A673 (cell line): ENCODE data around the gene LCE5A. TPM values are rescaled to one million over a fixed set of nuclear protein-coding genes. Genes with fewer than 3 reads are reported as not detected.
"Not testable (repeated sequence)": the region's sequence is repeated elsewhere in the genome, so short reads cannot be mapped to it uniquely, and the experiment has no call there.

ENCODE experiments used
- BruUV-seq: library from RNA; stranded (reverse); fragments of 400-500 nt; replicated peaks from 2 replicates; lab custom pipeline; 2021; lab: Mats Ljungman, UMichigan
- CTCF ChIA-PET: fragments of 300-600 bp; sonication (Branson Sonifier 250); formaldehyde crosslinking; loops from one replicate; lab custom pipeline; 2022; ENCODE audit warnings: antibody characterized with exemption; lab: Charles Lee
- POLR2A ChIA-PET: fragments of 300-600 bp; sonication (Branson Sonifier 250); formaldehyde crosslinking; loops from one replicate; lab custom pipeline; 2022; ENCODE audit warnings: antibody characterized with exemption; ENCODE audit not compliant: low non-redundant PET; lab: Charles Lee
- DNase-seq: peaks from one replicate; pipeline ENCODE4 v3.0.0-alpha.2; 2015; ENCODE audit warnings: low spot score
- H3K27ac ChIP-seq: fragments of 200-600 bp; sonication (generic); 2 replicates; pipeline ENCODE4 v1.5.1; 2016; ENCODE audit warnings: mixed run types, low read depth, mild to moderate bottlenecking, mixed read lengths, antibody characterized with exemption, low read length; ENCODE audit not compliant: poor library complexity, severe bottlenecking
- H3K27me3 ChIP-seq: fragments of 200-600 bp; sonication (generic); replicated peaks from 2 replicates; pipeline ENCODE4 v1.6.1; 2017; ENCODE audit warnings: mixed run types, low read depth, mild to moderate bottlenecking, mixed read lengths, antibody characterized with exemption, low read length; ENCODE audit not compliant: insufficient read depth, poor library complexity
- H3K36me3 ChIP-seq: fragments of 200-600 bp; sonication (generic); 2 replicates; pipeline ENCODE4 v1.6.1; 2016; ENCODE audit warnings: mixed run types, mild to moderate bottlenecking, mixed read lengths, antibody characterized with exemption, low read length; ENCODE audit not compliant: insufficient read depth, poor library complexity, severe bottlenecking
- H3K4me1 ChIP-seq: fragments of 200-600 bp; sonication (generic); 2 replicates; pipeline ENCODE4 v1.6.1; 2017; ENCODE audit warnings: mixed run types, mild to moderate bottlenecking, mixed read lengths, antibody characterized with exemption, low read length; ENCODE audit not compliant: insufficient read depth, poor library complexity, severe bottlenecking
- H3K4me3 ChIP-seq: fragments of 200-600 bp; sonication (generic); 2 replicates; pipeline ENCODE4 v1.5.1; 2016; ENCODE audit warnings: low read depth, mixed run types, mild to moderate bottlenecking, mixed read lengths, low read length; ENCODE audit not compliant: poor library complexity, severe bottlenecking
- H3K9me3 ChIP-seq: fragments of 200-600 bp; sonication (generic); 2 replicates; pipeline ENCODE4 v1.6.1; 2016; ENCODE audit warnings: mixed run types, low read depth, mild to moderate bottlenecking, mixed read lengths, antibody characterized with exemption, low read length; ENCODE audit not compliant: poor library complexity, severe bottlenecking
- CTCF ChIP-seq: fragments of 300-800, 200-600 bp; sonication (generic); conservative IDR thresholded peaks from 2 replicates; pipeline ENCODE4 v1.5.1; 2017; ENCODE audit warnings: low read depth, mild to moderate bottlenecking, antibody characterized with exemption, low read length, moderate library complexity, mixed read lengths
- intact Hi-C: fragments of 100-400 bp; cut with micrococcal nuclease; formaldehyde crosslinking; loops from one replicate; pipeline ENCODE4 v1.10.0; 2022; ENCODE audit not compliant: unreplicated experiment
- total RNA-seq: library from RNA; stranded (reverse); gene quantifications from 2 replicates; pipeline ENCODE4 v1.2.3, GENCODE V29; 2021

LCE5A gene
- total RNA-seq, 1 experiment from 2014 or later, result not detected

GRCh38 chr1:152546704-152547103 is 36.1 kb downstream of the LCE5A start:
- intact Hi-C loops, result no loop called here
- Histone ChIP-seq H3K4me3 (no peak overlapping the region), H3K27ac (no peak overlapping the region), H3K4me1 (no peaks in the 10 kb centered on the region), H3K27me3 (no peaks in the 10 kb centered on the region), H3K9me3 (no peaks in the 10 kb centered on the region), H3K36me3 (no peaks in the 10 kb centered on the region)
- CTCF ChIA-PET, result no interaction called here
- no peak for TF ChIP-seq CTCF
- DNase-seq, result no peak
- POLR2A ChIA-PET, result no interaction called here
- BruUV-seq, result no TSS peak

GRCh38 chr1:152548358-152548757 is 37.8 kb downstream of the LCE5A start:
- H3K9me3 ChIP-seq, CTCF ChIA-PET, DNase-seq, intact Hi-C loops, BruUV-seq, H3K36me3 ChIP-seq, H3K4me3 ChIP-seq, H3K27ac ChIP-seq, H3K27me3 ChIP-seq, POLR2A ChIA-PET, H3K4me1 ChIP-seq: not testable (repeated sequence)

Other genes with a start within 250 kb of the LCE5A start
- gene FLG, start 185.6 kb upstream of the LCE5A start, total RNA-seq, result not detected in 2 replicates
- not detected in 2 replicates for gene FLG2, start 150.8 kb upstream of the LCE5A start, total RNA-seq
- gene CRNN, start 96.5 kb upstream of the LCE5A start, total RNA-seq, result not detected in 2 replicates
- gene CRCT1, start 3.7 kb downstream of the LCE5A start, total RNA-seq, result not detected in 2 replicates
- gene LCE3E, start 56.0 kb downstream of the LCE5A start, total RNA-seq, result not detected in 2 replicates
- gene LCE3D, start 69.7 kb downstream of the LCE5A start, total RNA-seq, result not detected in 2 replicates
- gene LCE3C, start 89.4 kb downstream of the LCE5A start, total RNA-seq, result not detected in 2 replicates
- not detected in 2 replicates for gene LCE3B, start 103.0 kb downstream of the LCE5A start, total RNA-seq
- not detected in 2 replicates for gene LCE3A, start 112.3 kb downstream of the LCE5A start, total RNA-seq
- not detected in 2 replicates for gene LCE2D, start 152.6 kb downstream of the LCE5A start, total RNA-seq
- gene LCE2C, start 164.5 kb downstream of the LCE5A start, total RNA-seq, result not detected in 2 replicates
- not detected in 2 replicates for gene LCE2B, start 175.3 kb downstream of the LCE5A start, total RNA-seq
- gene LCE2A, start 187.5 kb downstream of the LCE5A start, total RNA-seq, result not detected in 2 replicates
- not detected in 2 replicates for gene LCE4A, start 197.4 kb downstream of the LCE5A start, total RNA-seq
- gene KPRP, start 247.2 kb downstream of the LCE5A start, total RNA-seq, result not detected in 2 replicates